ENCODE data around the gene CARD16.
"Not testable (repeated sequence)": the region's sequence is repeated elsewhere in the genome, so short reads cannot be mapped to it uniquely, and the experiment has no call there.

The CARD16 gene

DNA sequence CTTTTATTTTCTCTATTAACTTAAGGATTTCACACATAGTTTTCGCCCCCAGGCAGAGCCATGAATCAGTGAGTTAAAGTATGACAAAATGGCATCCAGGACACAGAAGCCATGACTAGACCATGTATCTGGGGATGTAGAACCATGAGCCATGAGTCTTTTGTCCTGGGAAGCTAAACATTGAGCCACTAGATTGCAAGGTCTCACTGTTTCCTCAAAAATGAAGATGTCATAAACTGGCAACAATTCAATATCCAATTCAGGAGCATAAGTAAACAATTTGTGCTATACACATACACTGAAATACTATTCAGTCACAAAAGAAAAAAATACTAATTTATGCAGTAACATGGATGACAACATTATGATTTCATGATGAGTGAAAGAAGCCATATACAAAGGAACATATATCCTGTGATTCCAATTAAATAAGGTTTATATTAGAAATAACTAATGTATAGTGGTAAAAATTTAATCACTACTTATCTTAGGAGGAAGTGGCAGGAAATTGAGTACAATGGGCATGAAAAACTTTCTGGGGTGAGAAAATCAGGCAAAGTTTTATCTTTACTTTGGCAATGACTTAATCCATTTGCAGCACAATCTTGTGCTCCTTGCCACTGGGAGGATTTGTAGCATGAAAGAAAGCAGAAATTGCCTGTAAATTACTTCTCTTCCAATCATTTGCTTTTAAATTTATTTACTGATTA lies 28.5 kb upstream of the CARD16 start:
- no peak for DNase-seq (ENCODE audit: low read depth)
- no peak for TF ChIP-seq CTCF (conservative IDR thresholded peaks at IDR 0.05; ENCODE audit: low read length)
- no peak overlapping the region for H3K4me3 ChIP-seq (ENCODE audit: low read length)

GRCh38 chr11:105072080-105072479 lies 26.9 kb upstream of the CARD16 start:
- H3K4me3 ChIP-seq (ENCODE audit: low read length); DNase-seq (ENCODE audit: low read depth): not testable (repeated sequence)

DNA sequence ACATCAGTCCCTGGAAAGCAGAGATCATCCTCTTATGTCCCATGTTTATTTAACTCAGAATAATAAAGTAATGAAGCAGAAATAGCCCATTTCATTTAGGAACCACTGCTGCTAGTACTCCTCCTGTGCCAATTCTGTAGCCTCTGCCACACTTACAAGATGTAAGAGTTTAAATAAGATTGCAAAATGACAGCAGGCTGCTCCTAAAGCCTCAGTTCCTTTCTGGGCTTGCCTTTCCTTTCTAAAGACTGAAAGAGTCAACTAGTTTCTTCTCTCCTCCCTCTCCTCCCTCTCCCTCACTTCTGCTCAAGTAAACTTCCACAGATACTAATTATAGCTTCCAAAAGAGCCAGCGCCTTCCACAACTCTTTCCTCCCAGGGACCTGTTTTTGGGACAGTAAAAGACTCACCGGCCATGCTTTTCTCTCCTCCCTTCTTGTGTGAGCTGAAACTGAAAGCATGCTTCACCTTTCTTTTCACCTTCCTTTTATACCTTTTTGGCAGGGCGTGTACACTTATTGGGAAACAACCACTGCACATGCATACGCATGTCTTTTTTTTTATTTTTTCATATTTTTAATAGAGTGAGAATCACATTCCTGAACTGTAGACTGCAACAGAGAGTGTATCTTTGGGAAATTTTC lies 26.1 kb upstream of the CARD16 start:
- TF ChIP-seq CTCF (conservative IDR thresholded peaks at IDR 0.05; ENCODE audit: low read length) = no peak
- H3K4me3 ChIP-seq (ENCODE audit: low read length) = no peak overlapping the region
- DNase-seq (ENCODE audit: low read depth) = no peak

GRCh38 chr11:105070306-105070705 lies 25.2 kb upstream of the CARD16 start:
- no peak for TF ChIP-seq CTCF (conservative IDR thresholded peaks at IDR 0.05; ENCODE audit: low read length)
- H3K4me3 ChIP-seq (ENCODE audit: low read length) = no peak overlapping the region
- no peak for DNase-seq (ENCODE audit: low read depth)

DNA sequence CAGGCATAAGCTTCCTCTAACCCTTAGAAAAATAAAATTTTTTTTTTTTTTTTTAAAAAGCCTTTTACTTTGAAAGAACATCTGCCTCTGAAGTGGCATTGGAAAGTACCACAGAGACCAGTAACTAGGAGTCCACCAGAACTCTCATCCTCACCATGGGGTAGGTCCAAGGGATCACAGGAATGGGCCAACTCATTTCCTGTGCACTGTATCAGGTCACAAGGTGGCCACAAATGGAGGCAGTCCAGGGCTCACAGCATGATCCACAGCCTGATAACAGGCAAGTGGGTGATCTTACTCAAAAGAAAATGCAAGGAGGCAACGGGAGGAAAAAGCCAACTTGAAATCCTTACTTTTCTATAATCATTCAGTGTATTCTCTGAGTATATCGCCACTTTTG lies 24.6 kb upstream of the CARD16 start:
- not testable (repeated sequence) for H3K4me3 ChIP-seq (ENCODE audit: low read length); DNase-seq (ENCODE audit: low read depth)

DNA sequence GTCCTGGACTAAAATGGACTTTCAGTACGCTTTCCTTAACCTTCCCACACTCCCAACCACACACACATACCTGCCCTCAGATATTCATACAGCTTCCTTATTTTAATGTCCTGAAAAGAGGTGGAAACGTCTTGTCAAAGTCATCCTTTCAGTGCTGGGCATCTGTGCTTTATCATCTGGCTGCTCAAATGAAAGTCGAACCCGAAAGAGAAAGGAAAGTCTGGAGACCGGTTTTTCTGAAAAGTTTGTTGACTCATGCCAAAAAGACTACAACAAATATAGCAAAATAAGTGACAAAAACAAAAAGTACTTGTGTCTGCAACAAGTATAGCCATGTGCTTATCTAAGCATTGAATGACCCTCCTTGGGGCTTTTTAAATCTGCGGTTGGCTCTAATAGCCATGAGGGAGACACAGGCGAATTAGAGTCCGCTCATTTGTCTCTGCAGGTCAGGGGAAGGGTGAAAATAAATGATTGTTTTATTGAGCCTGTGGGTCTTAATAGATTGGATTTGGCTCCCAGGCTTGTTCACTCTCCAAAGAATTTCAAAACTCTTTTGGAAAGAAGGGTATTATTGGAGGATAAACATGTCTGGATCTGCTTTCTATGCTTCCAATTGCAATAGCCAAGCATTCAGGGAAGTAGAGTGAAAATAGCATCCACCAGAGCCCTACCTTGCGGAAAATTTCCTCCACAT lies 18.3 kb upstream of the CARD16 start:
- not testable (repeated sequence) for H3K4me3 ChIP-seq (ENCODE audit: low read length); DNase-seq (ENCODE audit: low read depth)

DNA sequence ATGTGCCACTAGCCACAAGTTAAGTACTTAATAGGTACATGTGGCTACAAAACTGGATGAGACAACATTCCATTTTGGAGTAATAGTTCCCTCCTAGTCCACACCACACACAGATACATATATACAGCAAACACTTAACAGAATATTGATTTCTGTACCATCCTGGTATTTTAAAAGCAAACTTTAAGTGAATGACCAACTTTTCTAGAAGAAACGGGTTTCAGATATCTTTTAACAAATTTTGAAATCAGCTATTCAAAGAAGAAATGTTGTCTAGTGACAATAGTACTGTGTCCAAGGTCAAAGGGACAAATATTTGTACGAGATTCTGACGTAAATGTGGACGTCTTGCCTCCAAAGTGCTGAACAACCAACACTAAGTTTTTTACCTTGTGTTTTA lies 12.3 kb upstream of the CARD16 start:
- TF ChIP-seq CTCF (conservative IDR thresholded peaks at IDR 0.05; ENCODE audit: low read length) = no peak
- H3K4me3 ChIP-seq (ENCODE audit: low read length) = no peak overlapping the region
- no peak for DNase-seq (ENCODE audit: low read depth)

DNA sequence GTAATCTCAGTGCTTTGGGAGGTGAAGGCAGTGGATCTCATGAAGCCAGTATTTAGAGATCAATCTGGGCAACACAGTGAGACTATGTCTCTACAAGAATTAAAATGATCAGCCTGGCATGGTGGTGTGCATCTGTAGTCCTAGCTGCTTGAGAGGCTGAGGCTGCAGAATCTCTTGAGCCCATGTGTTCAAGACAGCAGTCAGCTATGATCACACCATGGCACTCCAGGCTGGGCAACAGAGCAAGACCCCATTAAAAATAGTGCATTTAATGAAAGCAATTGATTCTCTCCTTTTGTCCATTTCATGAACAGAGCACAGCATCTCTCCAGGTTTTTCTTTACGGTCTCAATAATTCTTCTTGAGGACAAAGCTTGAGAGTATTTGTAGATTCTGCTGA lies 11.3 kb upstream of the CARD16 start:
- DNase-seq (ENCODE audit: low read depth) = no peak
- H3K4me3 ChIP-seq (ENCODE audit: low read length) = no peak overlapping the region
- TF ChIP-seq CTCF (conservative IDR thresholded peaks at IDR 0.05; ENCODE audit: low read length) = no peak
